Measurements from ENCODE around the gene TANGO6. TPM values are rescaled to one million over a fixed set of nuclear protein-coding genes. Genes with fewer than 3 reads are reported as not detected.
"Not testable (repeated sequence)": the region's sequence is repeated elsewhere in the genome, so short reads cannot be mapped to it uniquely, and the experiment has no call there.

TANGO6 gene
- 17.6 TPM for total RNA-seq (ENCODE audit: insufficient read depth, low replicate concordance)

DNA sequence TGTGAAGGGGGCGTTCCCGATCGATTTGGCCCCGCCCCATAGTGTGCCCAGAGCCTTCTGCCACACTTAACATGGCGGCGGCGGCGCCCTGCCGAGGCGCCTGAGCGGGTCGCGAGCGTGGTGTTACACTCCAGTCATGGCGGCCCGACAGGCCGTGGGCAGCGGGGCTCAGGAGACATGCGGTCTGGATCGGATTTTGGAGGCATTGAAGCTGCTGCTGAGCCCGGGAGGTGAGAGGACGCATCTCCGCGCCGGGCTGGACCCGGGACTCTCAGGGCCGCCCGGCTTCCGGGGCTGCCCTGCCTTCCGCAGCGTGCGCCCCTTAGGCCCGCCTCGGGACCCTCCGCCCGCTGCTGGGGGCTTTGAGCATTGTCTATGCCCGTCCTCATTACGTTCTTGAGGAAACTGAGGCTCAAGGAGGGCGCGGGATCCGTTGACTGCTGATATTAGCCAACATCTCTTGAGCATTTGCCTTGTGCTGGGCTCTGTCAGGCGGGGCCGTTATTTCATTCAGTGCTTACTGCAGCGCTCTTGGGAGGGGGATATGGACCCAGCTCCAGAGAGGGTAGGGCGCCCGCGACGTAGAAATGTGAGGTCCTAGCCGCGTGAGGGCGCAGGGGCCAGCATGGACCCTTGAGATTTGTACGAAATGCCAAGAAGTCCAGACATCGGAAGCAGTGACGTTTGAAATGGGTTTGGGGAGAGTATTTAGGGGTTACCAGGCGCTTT, at the start of gene TANGO6:
Gene TANGO6 (plus strand): TSS at position 50 of the 729 bp plus-strand sequence. CDS start 87 bp downstream, at position 137.
- DNase-seq (ENCODE audit: low spot score): peak; percentile 83

DNA sequence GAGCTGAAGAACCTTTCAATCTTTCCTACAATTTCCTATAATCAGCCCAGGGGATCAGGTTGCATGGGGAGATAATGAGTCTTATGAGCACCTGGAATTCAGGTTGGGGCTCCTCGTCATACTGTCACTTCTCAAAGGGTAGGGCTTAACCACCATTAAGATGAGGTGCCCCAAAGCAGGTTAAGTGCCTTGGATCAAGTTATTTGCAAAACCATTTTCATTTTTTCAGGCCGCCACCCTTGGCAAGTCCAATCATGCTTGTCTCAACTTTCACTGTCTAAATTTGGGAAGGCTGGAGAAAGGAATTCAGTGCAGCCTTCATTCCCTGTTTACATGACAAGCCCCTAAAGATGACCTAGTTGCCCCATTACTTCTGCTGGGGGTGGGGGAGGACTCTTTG, 44.9 kb upstream of the TANGO6 start:
- DNase-seq (ENCODE audit: low spot score): peak; percentile 45

DNA sequence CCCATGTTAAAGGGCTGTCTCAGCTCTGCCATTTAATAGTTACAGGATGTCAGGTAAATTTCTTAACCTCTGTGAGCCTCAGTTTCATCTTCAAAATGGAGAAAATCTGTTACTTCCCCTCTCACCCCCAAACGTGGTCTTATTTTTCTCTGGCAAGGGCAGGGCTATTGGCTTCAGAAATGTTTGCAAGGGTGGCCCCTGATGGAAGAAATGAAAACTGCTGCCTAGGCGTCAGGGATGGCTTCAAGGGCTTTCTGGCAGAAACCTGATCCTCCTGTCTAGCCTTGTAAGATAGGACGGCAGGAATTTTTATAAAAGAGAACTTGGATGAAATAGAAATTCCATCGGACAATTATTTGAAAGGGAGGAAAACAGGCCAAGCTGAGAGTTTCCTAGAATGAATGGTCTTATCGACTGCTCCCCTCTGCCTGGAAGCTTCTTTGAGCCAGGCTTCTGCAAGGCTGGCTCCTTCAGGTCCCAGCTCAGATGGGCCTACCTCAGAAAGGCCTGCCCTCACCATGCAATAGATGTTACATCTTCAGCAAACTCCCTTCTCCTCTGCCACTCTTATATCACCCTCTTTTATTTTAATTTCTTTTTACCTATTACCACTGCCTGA, 43.0 kb upstream of the TANGO6 start:
- peak; percentile 93 for DNase-seq (ENCODE audit: low spot score)

DNA sequence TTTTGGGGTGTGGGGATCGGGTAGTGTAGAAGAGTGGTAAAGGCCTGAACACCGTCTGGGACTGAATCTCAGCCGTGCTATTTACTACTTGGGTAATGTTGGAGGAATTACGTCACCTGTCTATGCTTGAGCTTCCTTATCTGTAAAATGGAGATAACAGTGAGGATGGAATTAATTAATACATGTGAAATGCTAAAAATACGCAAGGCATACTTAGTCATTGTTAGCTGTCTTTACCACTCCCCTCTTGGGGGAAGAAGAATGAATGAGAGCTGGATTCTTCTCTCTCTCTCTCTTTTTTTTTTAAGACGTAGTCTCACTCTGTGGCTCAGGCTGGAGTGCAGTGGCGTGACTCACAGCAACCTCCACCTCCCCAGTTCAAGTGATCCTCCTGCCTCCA, 41.1 kb upstream of the TANGO6 start:
- no peak for DNase-seq (ENCODE audit: low spot score)

DNA sequence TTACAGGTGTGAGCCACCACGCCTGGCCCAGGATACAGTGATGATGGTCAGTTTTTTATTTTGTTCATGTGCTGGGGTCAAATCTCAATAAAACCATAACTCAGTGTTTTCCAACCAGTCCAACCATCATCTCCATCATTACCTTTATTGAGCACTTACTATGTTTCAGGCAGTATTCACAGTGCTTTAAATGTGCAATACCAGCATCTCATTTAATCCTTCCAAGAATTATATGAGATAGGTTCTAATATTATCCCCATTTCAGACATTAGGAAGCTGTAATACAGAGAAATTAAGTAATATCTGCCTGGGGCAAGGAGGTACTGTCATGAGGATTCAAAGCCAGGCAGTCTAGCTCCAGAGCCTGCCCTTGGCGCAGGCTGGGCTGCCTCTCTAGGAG, 36.9 kb upstream of the TANGO6 start:
- DNase-seq (ENCODE audit: low spot score): no peak

DNA sequence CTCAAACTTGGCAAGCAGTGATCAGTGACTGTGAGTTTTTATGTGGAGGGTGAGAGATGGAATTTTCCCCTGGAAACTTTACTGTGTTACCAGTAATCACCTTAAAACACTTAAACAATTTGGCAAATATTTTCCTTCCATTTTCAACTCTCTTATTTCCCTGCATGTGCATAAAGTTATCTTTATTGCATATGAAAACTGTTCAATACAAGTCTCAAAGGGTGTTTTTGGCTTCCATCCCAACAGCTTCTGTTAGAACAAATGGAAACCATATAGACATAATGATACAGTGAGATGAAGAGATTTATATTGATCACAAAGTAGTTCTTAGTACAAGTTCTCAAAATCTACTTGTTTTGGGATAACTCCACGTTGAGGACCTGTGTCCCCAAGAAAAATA, 36.4 kb upstream of the TANGO6 start:
- no peak for DNase-seq (ENCODE audit: low spot score)

DNA sequence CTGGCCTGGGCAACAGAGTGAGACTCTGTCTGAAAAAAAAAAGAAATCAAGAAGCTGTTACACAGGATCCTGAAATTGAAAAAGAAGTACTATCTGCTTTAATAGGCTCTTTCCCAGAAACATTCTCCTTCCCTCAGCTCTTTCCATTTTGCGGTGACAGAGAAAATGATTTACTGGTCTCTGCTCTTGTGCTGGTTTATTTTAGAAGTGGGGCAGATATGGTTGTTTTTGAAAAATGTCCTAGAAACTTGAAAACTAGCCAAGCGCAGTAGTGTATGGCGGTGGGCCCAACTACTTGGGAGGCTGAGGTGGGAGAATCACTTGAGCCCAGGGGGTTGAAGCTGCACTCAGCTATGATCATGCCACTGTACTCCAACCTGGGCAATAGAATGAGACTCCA, 28.8 kb upstream of the TANGO6 start:
- peak; percentile 13 for DNase-seq (ENCODE audit: low spot score)

DNA sequence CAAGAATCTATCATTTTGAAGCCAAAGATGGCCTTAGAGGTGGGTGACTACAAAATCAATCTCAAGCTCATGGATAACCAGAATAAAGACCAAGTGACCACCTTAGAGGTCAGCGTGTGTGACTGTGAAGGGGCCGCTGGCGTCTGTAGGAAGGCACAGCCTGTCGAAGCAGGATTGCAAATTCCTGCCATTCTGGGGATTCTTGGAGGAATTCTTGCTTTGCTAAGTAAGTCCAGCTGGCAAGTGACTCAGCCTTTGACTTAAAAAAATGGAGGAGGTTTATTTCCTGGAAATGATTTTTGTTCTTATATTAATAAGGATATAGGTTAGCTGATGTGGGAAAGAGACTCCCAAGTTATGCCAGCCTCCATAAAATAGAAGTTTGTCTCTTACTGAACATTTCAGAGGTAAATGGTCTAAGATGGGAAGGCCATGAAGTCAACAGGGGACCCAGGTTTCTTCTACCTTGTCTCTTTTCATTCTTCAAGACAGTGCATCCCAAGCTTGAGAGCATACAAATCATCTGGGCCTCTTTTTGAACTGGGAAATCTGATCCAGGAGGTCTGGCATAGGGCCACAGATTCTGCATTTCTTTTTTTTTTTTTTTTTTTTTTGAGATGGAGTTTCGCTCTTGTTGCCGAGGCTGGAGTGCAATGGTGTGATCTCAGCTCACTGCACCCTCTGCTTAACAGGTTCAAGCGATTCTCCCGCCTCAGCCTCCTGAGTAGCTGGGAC, 19.8 kb upstream of the TANGO6 start:
- peak; percentile 77 for DNase-seq (ENCODE audit: low spot score)

DNA sequence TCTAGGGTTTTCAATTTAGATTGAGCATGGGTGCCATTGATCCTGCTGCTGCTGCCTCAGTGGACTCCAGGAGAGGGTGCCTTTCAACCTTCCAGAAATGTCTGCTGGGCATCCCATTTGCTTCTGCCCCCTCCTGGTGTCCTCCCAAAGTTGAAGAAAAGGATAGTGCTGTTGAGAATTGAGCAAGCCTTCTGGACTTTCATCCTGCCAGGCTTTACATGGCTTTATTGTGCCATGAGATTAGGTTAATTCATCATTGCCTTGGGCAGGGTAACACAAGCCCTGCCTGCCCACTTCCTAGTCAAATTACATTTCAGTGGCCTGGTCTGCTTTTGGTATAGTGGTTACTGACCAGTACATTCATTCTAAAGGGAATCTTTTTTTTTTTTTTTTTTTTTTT, 17.9 kb upstream of the TANGO6 start:
- no peak for DNase-seq (ENCODE audit: low spot score)

DNA sequence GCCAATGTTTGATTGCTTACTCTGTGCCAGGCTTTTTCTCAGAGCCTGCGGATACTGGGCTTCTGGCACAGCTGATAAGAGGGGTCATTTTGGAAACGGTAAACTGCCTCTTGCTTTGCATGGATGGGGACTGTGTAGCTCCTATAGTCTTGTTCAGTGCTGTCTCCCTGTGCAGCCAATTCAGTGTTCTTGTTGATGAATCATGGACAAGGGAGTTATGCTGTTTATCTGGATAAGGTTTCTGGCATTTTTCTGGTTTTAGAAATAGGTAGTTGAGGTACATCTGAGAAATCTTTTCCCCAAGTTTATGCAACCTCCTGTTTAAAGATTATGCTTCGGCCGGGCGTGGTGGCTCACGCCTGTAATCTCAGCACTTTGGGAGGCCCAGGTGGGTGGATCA, 16.7 kb upstream of the TANGO6 start:
- DNase-seq (ENCODE audit: low spot score): no peak

DNA sequence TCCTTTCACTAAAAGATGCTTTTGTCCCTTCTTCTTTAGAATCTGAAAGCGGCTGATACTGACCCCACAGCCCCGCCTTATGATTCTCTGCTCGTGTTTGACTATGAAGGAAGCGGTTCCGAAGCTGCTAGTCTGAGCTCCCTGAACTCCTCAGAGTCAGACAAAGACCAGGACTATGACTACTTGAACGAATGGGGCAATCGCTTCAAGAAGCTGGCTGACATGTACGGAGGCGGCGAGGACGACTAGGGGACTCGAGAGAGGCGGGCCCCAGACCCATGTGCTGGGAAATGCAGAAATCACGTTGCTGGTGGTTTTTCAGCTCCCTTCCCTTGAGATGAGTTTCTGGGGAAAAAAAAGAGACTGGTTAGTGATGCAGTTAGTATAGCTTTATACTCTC, 10.1 kb upstream of the TANGO6 start:
- no peak for DNase-seq (ENCODE audit: low spot score)

DNA sequence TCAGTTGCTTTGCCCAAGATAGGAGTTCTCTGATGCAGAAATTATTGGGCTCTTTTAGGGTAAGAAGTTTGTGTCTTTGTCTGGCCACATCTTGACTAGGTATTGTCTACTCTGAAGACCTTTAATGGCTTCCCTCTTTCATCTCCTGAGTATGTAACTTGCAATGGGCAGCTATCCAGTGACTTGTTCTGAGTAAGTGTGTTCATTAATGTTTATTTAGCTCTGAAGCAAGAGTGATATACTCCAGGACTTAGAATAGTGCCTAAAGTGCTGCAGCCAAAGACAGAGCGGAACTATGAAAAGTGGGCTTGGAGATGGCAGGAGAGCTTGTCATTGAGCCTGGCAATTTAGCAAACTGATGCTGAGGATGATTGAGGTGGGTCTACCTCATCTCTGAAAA, 8.8 kb upstream of the TANGO6 start:
- no peak for DNase-seq (ENCODE audit: low spot score)

DNA sequence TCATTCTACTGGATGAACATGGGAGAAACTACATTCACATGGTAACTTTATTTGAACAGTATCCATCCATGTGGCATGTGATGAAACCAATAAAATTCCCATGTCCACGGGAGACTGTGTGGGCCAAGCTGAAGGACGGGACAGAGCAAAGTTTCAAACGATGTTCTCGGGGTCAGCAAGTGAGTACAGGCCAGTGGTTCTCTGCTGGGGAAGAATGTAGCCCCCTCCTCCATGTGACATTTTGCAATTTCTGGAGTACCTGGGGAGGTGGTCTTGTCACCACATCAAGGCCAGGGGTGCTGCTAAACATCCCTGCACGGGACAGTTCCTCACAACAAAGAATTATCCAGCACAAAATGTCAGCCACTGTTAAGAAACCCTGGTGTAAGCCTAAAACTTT, 7.4 kb upstream of the TANGO6 start:
- no peak for DNase-seq (ENCODE audit: low spot score)

DNA sequence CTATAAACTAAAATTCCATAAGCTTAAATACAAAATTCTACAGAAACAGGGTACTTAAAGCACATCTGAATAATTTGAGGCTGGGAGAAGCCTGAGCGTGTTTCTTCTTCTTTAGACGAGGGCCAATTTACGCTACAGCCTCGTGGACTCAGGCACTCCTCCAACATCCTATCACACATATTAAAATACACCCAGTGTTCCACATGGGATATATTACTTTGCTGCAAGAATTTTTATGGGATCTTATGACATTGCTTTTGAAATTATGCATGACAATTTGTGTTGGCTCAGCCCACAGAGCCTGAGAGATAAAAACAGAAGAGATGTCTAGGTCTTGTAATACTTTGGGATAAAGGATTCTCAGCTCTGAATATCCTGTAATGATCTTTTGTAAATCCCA, 3.5 kb upstream of the TANGO6 start:
- DNase-seq (ENCODE audit: low spot score): peak; percentile 87

DNA sequence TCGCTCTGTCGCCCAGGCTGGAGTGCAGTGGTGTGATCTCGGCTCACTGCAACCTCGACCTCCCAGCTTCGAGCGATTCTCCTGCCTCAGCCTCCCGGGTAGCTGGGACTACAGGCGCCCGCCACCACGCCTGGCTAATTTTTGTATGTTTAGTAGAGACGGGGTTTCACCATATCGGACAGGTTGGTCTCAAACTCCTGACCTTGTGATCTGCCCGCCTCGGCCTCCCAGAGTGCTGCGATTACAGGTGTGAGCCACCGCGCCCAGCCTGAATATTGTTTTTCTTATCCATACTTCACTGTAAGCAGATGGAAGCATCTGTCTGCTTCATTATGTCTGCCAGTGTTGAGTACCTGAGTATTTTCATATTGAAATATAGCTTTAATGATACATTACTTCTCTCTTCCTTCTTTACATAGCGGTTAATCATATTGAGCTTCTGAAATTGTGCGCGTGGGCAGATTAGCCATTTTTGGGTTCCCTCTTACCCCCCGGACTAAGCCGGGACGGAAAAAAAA, 308 bp upstream of the TANGO6 start:
- not testable (repeated sequence) for DNase-seq (ENCODE audit: low spot score)

DNA sequence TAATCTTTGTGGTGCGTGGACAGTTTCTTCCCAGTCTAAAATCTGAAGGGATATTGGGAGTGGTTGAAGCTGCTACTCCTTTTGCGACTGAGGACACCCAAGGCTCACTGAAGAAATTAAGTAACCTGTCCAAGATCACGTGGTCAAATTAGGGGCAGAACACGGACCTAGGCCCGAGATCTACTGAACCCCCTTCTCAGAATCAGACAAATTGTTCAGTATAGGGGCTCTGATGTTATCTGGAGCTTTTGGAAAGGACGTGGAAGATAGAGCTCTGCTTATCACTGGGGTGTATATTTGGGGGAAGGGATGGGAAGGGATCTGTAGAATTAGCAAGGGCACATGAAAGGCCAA, 857 bp downstream of the TANGO6 start:
- no peak for DNase-seq (ENCODE audit: low spot score)

DNA sequence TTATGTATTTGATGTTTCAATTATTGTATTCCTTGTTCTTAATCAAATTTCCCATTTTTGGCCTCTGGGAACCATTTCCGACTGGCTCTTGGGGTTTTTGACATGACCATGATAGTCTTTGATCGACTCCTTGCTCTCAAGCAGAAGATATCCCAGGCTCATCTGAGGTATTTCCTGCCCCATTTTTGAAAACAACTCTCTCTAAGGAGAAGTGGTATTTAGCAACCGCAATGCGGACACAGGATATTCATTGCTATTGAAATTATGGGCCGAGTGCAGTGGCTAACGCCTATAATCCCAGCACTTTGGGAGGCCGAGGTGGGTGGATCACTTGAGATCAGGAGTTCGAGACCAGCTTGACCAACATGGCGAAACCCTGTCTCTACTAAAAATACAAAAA, 5.5 kb downstream of the TANGO6 start:
- no peak for DNase-seq (ENCODE audit: low spot score)

DNA sequence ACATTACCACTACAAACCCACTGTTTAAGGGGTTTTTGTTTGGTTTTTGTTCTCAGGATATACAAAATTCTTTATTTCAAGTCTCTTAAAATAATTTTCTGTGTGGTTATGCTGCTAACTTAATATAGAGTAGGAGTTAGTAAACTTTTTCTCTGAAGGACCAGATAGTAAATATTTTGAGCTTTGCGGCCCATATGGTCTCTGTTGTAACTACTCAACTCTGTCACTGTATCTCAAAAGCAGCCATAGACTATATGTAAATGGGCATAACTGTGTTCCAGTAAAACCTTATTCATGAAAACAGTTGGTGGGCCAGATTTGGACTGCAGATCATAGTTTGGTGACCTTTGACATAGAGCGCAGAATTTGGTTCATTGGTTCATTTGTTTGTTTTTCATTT, 7.2 kb downstream of the TANGO6 start:
- no peak for DNase-seq (ENCODE audit: low spot score)

DNA sequence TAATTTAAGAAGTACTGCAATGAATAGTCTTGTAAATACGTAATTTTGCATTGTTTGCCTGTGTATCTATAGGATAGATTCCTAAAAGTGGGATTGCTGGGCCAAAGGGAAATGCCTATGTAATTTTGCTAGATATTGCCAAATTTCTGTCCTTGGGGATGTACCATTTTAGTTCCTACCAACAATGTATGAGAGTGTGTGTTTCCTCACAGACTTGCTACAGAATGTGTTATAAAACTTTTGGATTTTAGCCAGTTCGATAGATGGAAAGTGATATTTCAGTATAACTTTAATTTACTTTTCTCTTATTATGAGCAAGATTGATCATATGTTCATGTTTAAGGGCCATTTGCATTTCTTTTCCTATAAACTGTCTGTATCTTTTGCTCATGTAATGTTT, 8.3 kb downstream of the TANGO6 start:
- DNase-seq (ENCODE audit: low spot score): no peak

DNA sequence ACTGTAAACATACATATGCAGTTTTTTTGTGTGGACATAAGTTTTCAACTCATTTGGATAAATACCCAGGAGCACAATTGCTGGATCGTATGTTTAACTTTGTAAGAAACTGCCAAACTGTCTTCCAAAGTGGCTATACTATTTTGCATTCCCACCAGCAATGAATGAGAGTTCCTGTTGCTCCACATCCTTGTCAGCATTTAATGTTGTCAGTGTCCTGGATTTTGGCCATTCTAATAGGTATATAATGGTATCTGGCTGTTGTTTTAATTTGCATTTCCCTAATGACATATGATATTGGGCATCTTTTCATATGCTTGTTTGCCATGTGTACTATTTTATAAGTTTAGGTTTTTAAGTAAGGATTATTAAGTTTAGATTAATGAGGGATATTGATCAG, 14.1 kb downstream of the TANGO6 start:
- no peak for DNase-seq (ENCODE audit: low spot score)

DNA sequence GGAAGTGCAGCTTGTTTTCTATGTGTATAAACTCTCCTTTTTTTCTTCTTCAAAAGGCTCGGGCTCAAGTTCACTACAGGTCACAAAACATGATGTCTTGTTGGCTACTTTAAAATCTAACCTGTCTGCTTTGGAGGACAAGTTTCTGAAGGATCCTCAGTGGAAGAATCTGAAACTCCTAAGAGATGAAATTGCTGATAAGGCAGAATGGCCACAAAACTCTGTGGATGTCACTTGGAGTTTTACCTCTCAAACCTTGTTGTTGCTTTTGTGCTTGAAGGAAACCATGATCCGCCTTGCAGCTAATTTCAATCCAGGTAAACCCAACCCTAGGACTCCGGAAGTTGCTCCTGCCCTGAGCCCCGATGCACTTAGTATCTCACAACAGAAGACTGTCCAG, 16.5 kb downstream of the TANGO6 start:
- no peak for DNase-seq (ENCODE audit: low spot score)

DNA sequence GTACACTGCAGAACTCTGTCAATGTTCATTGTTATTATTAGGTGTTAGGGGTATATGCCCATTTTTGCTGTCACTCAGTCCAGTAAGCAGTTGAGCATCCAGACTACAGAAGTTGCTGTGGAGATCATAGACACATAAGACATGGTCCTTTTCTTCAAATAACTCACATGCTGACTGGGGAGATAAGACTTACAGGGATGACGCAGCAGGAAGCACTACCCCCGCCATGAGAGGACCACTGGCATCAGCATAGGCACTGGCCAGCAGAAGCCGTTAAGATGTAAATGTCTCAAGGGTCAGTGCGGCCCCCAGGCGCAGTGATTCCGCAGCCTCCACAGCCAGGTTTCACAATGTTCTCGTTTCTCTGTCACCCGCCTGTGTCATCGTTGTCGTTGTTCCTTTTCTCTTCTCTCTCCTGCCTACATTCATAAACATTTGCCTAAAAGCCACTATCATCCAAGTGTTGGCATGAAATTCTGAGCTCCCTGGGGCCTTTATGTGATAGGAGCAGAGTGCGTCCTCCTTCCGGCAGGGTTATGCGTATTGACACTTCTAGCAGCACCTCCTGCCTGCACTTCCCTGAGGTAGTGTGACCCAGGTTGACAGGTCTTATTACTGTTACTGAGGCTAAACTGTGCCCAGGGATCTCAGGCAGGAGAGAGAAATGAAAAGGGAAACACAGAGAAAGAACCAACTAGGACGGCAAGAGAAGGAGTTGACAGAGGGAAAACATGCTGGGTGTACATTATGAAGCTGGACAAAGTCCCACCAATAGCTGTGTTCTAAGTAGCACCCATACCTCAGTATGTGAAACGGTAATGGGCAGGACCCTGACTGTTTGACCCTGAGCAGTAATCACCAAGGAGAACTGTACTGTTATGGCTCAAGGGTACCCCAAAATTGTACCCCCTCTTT, 17.9 kb downstream of the TANGO6 start:
- no peak for DNase-seq (ENCODE audit: low spot score)

Measured in umbilical cord (tissue), 2 donors.